ENCODE results near the gene PVR. TPM values are rescaled to one million over a fixed set of nuclear protein-coding genes. Genes with fewer than 3 reads are reported as not detected.

Gene PVR
- total RNA-seq, 1 experiment from 2014 or later, result 15.0 TPM

DNA sequence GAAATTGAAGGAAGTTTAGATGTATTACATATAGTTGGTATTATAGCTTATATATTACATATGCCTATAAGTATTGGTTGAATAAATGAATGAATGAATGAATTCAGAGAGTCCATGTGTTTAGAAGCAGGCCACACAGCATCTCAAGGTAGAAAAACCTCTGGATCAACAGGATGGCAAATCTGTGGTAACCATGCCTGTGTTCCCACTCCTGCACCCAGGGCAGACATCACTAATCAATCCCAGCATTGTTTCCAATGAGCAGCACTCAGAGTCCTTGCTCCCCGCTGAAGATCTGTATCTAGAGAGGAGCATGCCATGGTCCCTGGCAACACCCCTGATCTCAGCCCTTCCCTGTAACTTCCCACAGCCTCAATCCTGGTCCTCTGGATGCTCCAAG, 28.5 kb downstream of the PVR start:
- ChIA-PET CTCF (interaction anchor here (1.0 kb wide), 1 partner anchor 99 kb away, joined by 3 read pairs; no protein-coding TSS in a partner anchor), POLR2A (no interaction called here)
- ATAC-seq (no peak), DNase-seq (ENCODE audit: low spot score) (no peak)
- H3K27ac Mint-ChIP-seq, result no peak overlapping the region
- no peak for TF ChIP-seq HMGA2 (CRISPR knock-in tag; IDR thresholded peaks at IDR 0.05)
- TF ChIP-seq RORB (CRISPR knock-in tag; IDR thresholded peaks at IDR 0.05), result no peak
- TF ChIP-seq SOX15 (CRISPR knock-in tag; IDR thresholded peaks at IDR 0.05), result no peak
- no peak for TF ChIP-seq CBFB (CRISPR knock-in tag; IDR thresholded peaks at IDR 0.05; ENCODE audit: low read depth)
- TF ChIP-seq, protein P1, sequence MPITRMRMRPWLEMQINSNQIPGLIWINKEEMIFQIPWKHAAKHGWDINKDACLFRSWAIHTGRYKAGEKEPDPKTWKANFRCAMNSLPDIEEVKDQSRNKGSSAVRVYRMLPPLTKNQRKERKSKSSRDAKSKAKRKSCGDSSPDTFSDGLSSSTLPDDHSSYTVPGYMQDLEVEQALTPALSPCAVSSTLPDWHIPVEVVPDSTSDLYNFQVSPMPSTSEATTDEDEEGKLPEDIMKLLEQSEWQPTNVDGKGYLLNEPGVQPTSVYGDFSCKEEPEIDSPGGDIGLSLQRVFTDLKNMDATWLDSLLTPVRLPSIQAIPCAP (CRISPR knock-in tag; IDR thresholded peaks at IDR 0.05), result no peak
- no peak for TF ChIP-seq MYBL2 (CRISPR knock-in tag; IDR thresholded peaks at IDR 0.05)
- TF ChIP-seq, protein P2, sequence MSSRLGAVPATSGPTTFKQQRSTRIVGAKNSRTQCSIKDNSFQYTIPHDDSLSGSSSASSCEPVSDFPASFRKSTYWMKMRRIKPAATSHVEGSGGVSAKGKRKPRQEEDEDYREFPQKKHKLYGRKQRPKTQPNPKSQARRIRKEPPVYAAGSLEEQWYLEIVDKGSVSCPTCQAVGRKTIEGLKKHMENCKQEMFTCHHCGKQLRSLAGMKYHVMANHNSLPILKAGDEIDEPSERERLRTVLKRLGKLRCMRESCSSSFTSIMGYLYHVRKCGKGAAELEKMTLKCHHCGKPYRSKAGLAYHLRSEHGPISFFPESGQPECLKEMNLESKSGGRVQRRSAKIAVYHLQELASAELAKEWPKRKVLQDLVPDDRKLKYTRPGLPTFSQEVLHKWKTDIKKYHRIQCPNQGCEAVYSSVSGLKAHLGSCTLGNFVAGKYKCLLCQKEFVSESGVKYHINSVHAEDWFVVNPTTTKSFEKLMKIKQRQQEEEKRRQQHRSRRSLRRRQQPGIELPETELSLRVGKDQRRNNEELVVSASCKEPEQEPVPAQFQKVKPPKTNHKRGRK (CRISPR knock-in tag; IDR thresholded peaks at IDR 0.05; ENCODE audit: borderline replicate concordance), result no peak
- no peak overlapping the region for H3K4me3 Mint-ChIP-seq
- H3K27me3 Mint-ChIP-seq (ENCODE audit: low read depth), result peaks cover 21% of the 10 kb centered on the region
- peaks cover 2% of the 10 kb centered on the region for H3K4me1 Mint-ChIP-seq
- peaks cover 7% of the 10 kb centered on the region for H3K9me3 Mint-ChIP-seq
- H3K36me3 Mint-ChIP-seq, result no peaks in the 10 kb centered on the region

DNA sequence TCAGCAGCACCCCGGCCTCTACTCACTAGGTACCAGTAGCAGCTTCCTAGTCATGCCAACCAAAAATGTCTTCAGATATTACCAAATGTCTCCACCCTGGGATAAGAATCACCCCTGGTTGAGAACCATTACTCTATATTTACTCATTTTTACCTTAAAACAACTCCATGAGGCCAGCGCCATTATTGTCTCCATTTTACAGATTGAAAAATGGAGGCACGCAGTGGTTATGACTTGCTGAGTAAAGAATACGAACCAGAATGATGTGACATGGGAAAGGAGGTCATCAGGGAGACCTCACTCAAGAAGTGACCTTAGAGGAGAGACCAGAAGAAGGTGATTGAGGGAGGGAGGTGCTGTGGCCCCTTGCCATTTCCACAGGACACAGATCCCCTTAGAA, 29.8 kb downstream of the PVR start:
- Mint-ChIP-seq H3K4me3 (no peak overlapping the region), H3K36me3 (no peaks in the 10 kb centered on the region)

DNA sequence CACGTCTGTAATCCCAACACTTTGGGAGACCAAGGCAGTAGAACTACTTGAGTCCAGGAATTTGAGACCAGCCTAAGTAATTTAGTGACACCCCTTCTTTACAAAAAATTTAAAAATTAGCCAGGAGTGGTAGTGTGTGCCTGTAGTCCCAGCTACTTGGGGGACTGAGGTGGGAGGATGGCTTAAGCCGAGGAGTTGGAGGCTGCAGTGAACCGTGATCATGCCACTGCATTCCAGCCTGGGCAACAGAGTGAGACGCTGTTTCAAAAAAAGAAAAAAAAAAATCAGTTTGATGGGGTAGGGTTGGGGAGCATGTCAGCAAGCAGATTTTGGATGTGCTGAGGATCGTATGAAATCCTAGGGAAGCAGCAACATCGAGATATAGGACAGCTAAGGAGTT, 31.8 kb downstream of the PVR start:
- peaks cover 6% of the 10 kb centered on the region for H3K4me1 Mint-ChIP-seq

More for the DNA sequence above, 29.8 kb downstream of the PVR start:
- peaks cover 7% of the 10 kb centered on the region for H3K9me3 Mint-ChIP-seq
- no peak for DNase-seq (ENCODE audit: low spot score)
- no peak overlapping the region for H3K27ac Mint-ChIP-seq
- peaks cover 21% of the 10 kb centered on the region for H3K27me3 Mint-ChIP-seq (ENCODE audit: low read depth)
- peaks cover 6% of the 10 kb centered on the region for H3K4me1 Mint-ChIP-seq
- ATAC-seq, result no peak
- ChIA-PET POLR2A (no interaction called here), CTCF (no interaction called here)
- TF ChIP-seq NFYB (CRISPR knock-in tag; conservative IDR thresholded peaks at IDR 0.05; ENCODE audit: low read depth), result no peak

More for the DNA sequence above, 31.8 kb downstream of the PVR start:
- CTCF ChIA-PET, result interaction anchor here (0.7 to 1.8 kb wide), 3 partner anchors 12 to 105 kb away, joined by 4 to 8 read pairs (median 7); no protein-coding TSS in a partner anchor
- POLR2A ChIA-PET, result no interaction called here
- H3K4me3 Mint-ChIP-seq, result no peak overlapping the region
- DNase-seq (ENCODE audit: low spot score) (no peak), ATAC-seq (no peak)
- TF ChIP-seq HMGA2 (CRISPR knock-in tag; IDR thresholded peaks at IDR 0.05), result no peak
- TF ChIP-seq ZNF121 (CRISPR knock-in tag; IDR thresholded peaks at IDR 0.05), result no peak
- TF ChIP-seq, protein P3, sequence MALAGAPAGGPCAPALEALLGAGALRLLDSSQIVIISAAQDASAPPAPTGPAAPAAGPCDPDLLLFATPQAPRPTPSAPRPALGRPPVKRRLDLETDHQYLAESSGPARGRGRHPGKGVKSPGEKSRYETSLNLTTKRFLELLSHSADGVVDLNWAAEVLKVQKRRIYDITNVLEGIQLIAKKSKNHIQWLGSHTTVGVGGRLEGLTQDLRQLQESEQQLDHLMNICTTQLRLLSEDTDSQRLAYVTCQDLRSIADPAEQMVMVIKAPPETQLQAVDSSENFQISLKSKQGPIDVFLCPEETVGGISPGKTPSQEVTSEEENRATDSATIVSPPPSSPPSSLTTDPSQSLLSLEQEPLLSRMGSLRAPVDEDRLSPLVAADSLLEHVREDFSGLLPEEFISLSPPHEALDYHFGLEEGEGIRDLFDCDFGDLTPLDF (CRISPR knock-in tag; IDR thresholded peaks at IDR 0.05), result no peak
- TF ChIP-seq, protein P4, sequence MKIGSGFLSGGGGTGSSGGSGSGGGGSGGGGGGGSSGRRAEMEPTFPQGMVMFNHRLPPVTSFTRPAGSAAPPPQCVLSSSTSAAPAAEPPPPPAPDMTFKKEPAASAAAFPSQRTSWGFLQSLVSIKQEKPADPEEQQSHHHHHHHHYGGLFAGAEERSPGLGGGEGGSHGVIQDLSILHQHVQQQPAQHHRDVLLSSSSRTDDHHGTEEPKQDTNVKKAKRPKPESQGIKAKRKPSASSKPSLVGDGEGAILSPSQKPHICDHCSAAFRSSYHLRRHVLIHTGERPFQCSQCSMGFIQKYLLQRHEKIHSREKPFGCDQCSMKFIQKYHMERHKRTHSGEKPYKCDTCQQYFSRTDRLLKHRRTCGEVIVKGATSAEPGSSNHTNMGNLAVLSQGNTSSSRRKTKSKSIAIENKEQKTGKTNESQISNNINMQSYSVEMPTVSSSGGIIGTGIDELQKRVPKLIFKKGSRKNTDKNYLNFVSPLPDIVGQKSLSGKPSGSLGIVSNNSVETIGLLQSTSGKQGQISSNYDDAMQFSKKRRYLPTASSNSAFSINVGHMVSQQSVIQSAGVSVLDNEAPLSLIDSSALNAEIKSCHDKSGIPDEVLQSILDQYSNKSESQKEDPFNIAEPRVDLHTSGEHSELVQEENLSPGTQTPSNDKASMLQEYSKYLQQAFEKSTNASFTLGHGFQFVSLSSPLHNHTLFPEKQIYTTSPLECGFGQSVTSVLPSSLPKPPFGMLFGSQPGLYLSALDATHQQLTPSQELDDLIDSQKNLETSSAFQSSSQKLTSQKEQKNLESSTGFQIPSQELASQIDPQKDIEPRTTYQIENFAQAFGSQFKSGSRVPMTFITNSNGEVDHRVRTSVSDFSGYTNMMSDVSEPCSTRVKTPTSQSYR (CRISPR knock-in tag; IDR thresholded peaks at IDR 0.05), result no peak
- TF ChIP-seq ZNF138 (CRISPR knock-in tag; conservative IDR thresholded peaks at IDR 0.05), result no peak
- TF ChIP-seq MYBL2 (CRISPR knock-in tag; IDR thresholded peaks at IDR 0.05), result no peak
- TF ChIP-seq GTF2I (CRISPR knock-in tag; conservative IDR thresholded peaks at IDR 0.05), result no peak
- no peak for TF ChIP-seq FOXP1 (CRISPR knock-in tag; IDR thresholded peaks at IDR 0.05; ENCODE audit: borderline replicate concordance)
- no peak for TF ChIP-seq JAZF1 (CRISPR knock-in tag; IDR thresholded peaks at IDR 0.05)
- TF ChIP-seq, protein P5, sequence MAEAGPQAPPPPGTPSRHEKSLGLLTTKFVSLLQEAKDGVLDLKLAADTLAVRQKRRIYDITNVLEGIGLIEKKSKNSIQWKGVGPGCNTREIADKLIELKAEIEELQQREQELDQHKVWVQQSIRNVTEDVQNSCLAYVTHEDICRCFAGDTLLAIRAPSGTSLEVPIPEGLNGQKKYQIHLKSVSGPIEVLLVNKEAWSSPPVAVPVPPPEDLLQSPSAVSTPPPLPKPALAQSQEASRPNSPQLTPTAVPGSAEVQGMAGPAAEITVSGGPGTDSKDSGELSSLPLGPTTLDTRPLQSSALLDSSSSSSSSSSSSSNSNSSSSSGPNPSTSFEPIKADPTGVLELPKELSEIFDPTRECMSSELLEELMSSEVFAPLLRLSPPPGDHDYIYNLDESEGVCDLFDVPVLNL (CRISPR knock-in tag; IDR thresholded peaks at IDR 0.05; ENCODE audit: borderline replicate concordance, low read depth), result no peak
- TF ChIP-seq CREB1 (CRISPR knock-in tag; IDR thresholded peaks at IDR 0.05), result no peak
- no peak for TF ChIP-seq SOX15 (CRISPR knock-in tag; IDR thresholded peaks at IDR 0.05)
- no peak for TF ChIP-seq ZNF232 (CRISPR knock-in tag; IDR thresholded peaks at IDR 0.05)
- TF ChIP-seq TCF7 (CRISPR knock-in tag; IDR thresholded peaks at IDR 0.05; ENCODE audit: low read depth), result no peak
- no peak for TF ChIP-seq ZNF671 (CRISPR knock-in tag; IDR thresholded peaks at IDR 0.05)
- no peak for TF ChIP-seq RELA (CRISPR knock-in tag; IDR thresholded peaks at IDR 0.05; ENCODE audit: borderline replicate concordance)
- no peak for TF ChIP-seq NR1H2 (CRISPR knock-in tag; IDR thresholded peaks at IDR 0.05)
- H3K9me3 Mint-ChIP-seq, result peaks cover 7% of the 10 kb centered on the region
- no peak overlapping the region for H3K27ac Mint-ChIP-seq
- no peaks in the 10 kb centered on the region for H3K36me3 Mint-ChIP-seq
- H3K27me3 Mint-ChIP-seq (ENCODE audit: low read depth), result peaks cover 17% of the 10 kb centered on the region; the same call in 1 of the 2 replicates
